IMR-90 (cell line): ENCODE data around the gene ORAI3.

ENCODE experiments used
- BHLHE40 ChIP-seq: fragments of 150-350 bp; IDR thresholded peaks from 2 replicates; pipeline ENCODE4 v1.6.1; 2016; ENCODE audit warnings: mild to moderate bottlenecking, low read depth, low read length
- CEBPB ChIP-seq: IDR thresholded peaks from 2 replicates; pipeline ENCODE4 v1.6.1; 2012; ENCODE audit warnings: low read depth, low read length, improper control_type of control experiment
- CHD1 ChIP-seq: IDR thresholded peaks from 2 replicates; pipeline ENCODE4 v1.6.1; 2012; ENCODE audit warnings: low read depth, low read length, improper control_type of control experiment
- CTCF ChIP-seq: conservative IDR thresholded peaks from 2 replicates; pipeline ENCODE4 v1.5.1; 2012; ENCODE audit warnings: mild to moderate bottlenecking, low read depth, low read length, improper control_type of control experiment
- FOS ChIP-seq: fragments of 150-350 bp; IDR thresholded peaks from 2 replicates; pipeline ENCODE4 v1.6.1; 2016; ENCODE audit warnings: low read depth, low read length
- MAFK ChIP-seq: IDR thresholded peaks from 2 replicates; pipeline ENCODE4 v1.6.1; 2012; ENCODE audit warnings: low read depth, low read length, improper control_type of control experiment
- MAZ ChIP-seq: IDR thresholded peaks from 2 replicates; pipeline ENCODE4 v1.6.1; 2012; ENCODE audit warnings: low read depth, mild to moderate bottlenecking, low read length, improper control_type of control experiment, moderate library complexity, borderline replicate concordance
- MXI1 ChIP-seq: IDR thresholded peaks from 2 replicates; pipeline ENCODE4 v1.6.1; 2012; ENCODE audit warnings: low read depth, mild to moderate bottlenecking, low read length, moderate library complexity, borderline replicate concordance
- NFE2L2 ChIP-seq: fragments of 150-350 bp; IDR thresholded peaks from 2 replicates; pipeline ENCODE4 v1.6.1; 2016; ENCODE audit warnings: low read depth, mild to moderate bottlenecking, low read length
- POLR2A ChIP-seq: IDR thresholded peaks from 2 replicates; pipeline ENCODE4 v1.6.1; 2012; ENCODE audit warnings: mild to moderate bottlenecking, low read depth, low read length
- RAD21 ChIP-seq: IDR thresholded peaks from 2 replicates; pipeline ENCODE4 v1.6.1; 2012; ENCODE audit warnings: low read length, improper control_type of control experiment
- RFX5 ChIP-seq: IDR thresholded peaks from 2 replicates; pipeline ENCODE4 v1.8.0; 2012; ENCODE audit warnings: low read depth, mild to moderate bottlenecking, low read length, moderate library complexity
- SMC3 ChIP-seq: fragments of 150-350 bp; IDR thresholded peaks from 2 replicates; pipeline ENCODE4 v1.6.1; 2016; ENCODE audit warnings: low read depth, mild to moderate bottlenecking, antibody characterized with exemption, low read length, moderate library complexity
- USF2 ChIP-seq: fragments of 150-350 bp; IDR thresholded peaks from 2 replicates; pipeline ENCODE4 v1.6.1; 2017; ENCODE audit warnings: mild to moderate bottlenecking, antibody characterized with exemption, low read length, low read depth

- no peak for TF ChIP-seq POLR2A
- no peak for TF ChIP-seq CTCF
- no peak for TF ChIP-seq CEBPB
- no peak for TF ChIP-seq RAD21
- no peak for TF ChIP-seq FOS
- TF ChIP-seq BHLHE40, result no peak
- no peak for TF ChIP-seq MAZ
- no peak for TF ChIP-seq SMC3
- TF ChIP-seq MXI1, result no peak
- TF ChIP-seq NFE2L2, result no peak
- TF ChIP-seq MAFK, result no peak
- no peak for TF ChIP-seq CHD1
- TF ChIP-seq USF2, result no peak
- no peak for TF ChIP-seq RFX5
These were observed 53.4 kb downstream of the ORAI3 start for GRCh38 chr16:31002250-31002700.
